CD4-positive, alpha-beta T cell treated with Interleukin-17A for 1 hour (primary cell): ENCODE measurements around the gene CNOT6L.

Source experiments
- DNase-seq: peaks from one replicate; pipeline ENCODE4 v3.0.0-alpha.2; 2020

CNOT6L gene

DNA sequence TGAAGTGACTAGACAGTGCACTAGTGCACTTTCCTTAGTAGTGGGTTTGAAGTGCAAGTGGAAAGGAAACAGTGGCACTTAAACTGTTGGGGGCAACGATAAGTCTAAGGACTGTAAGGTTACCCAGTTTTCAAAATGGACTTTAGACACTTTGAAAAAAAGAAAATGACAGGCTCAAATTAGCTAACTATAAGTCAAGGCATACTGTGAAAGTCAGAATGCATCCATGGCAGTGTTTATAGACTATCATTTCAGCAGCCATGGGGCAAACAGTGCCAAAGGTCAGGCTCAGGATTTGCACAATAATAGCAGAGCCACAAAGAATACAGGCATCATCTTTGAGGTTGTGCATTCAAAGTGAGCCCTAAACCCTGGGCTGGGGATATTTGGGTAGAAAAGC is 109.1 kb downstream of the CNOT6L start:
- no peak for DNase-seq

DNA sequence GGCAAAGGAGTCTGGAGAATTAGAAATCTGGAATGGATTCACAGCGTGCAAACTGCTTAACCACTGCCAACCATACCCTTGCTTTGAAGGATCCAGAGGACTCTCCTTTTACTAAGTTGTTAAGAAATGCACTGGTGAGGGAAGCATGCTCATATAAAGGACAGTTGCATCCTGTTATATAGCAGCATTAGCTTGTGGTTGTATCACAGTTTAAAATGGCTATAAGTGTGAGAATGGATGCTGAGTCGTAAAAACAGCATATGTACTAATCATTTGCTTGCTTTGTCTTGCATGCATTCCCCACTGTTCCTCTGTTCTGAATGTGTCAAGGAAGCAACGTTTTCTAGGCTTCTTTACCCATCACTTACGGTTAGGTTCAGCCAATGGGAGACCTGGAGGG is 112.5 kb downstream of the CNOT6L start:
- no peak for DNase-seq

DNA sequence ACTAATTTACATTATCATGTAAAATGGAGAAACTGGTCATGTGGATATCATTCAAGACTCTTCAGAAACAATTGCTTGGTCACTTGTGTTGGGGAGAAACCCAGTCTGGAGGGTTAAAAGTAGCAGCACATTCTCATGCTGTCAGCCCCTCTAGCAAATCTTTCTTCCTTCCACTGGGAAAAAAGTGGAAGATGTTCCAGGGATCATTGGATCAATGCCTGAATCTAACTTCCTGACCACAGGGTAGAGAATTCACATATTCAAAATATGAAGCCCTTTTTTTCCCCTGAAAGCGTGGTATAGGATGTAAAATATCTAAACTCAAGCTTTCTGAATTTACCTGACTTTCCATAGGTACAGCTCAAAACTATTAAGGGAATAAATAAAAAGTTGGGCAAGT is 115.5 kb downstream of the CNOT6L start:
- no peak for DNase-seq

DNA sequence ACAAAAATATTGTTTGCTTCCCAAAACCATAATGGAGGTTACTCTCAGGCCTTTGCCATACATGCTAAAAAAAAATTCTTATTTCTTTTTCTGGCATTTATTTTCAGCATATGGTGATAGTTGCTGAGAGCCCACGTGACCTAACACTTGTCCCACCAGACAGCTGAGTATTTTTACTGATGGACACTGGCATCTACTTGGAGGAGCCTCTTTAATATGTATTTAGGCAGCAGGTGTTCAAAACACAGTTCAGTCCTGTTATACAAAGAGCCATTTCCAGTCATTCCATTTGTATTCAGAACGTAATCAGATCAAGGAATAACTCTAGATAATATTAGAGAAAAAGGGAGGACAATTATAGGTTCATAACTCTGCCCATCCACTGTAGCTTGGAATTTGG is 118.0 kb downstream of the CNOT6L start:
- no peak for DNase-seq

DNA sequence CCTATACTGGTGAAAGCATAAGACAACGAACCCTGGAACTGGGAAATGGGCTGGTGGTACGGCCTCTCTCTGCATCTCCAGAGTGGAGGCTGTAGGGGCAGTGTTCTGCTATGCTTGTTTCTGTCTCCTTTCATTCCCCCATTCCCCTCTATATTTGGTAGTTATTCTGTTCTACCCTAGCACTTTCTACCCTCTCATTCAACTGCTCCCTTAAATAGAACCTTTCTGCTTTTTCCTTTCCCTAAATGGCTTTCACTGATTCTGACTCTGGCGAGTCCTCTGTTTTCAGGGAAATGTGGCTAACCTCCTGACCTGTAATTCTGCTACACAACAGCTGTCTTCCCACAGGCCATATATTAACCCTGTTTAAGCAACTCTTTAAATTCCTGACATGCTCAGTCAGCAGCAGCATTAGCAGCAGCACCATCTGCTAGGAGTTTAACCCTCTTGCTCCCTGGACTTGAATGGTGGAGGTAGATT is 119.4 kb downstream of the CNOT6L start:
- no peak for DNase-seq

DNA sequence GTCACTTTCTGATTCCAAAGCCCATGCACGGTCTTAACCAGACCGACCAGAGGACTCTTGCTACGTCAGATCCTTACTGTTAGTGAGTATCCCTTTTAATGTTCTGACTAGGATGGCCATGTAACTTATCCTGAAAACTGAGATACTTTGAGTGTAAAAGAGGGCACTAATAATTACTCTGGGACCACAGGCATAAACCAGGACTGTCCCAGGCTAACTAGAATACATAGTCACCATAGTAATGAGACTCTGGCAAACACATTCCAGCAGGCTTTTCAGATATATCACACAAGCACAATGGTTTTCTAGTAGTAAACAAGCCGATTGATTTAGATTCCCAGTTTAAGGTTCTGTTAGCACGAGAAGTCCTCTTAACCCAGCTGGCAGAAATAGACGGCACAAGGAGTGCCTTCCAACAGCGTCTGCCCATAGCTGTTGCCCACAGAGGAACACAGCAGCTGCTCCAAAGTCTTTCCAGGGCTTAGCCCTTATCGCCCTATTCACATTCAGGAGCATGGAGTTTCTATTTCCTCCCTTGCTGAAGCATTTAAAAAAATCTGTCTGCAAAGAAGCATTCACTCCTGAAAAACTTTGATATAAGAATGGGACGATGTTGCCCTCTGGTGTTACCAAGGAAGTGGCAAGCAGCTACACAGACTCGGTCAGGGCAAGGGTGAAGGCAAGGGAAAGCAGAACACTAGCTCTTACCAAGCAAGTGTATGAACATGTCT is 121.1 kb downstream of the CNOT6L start:
- DNase-seq: no peak

DNA sequence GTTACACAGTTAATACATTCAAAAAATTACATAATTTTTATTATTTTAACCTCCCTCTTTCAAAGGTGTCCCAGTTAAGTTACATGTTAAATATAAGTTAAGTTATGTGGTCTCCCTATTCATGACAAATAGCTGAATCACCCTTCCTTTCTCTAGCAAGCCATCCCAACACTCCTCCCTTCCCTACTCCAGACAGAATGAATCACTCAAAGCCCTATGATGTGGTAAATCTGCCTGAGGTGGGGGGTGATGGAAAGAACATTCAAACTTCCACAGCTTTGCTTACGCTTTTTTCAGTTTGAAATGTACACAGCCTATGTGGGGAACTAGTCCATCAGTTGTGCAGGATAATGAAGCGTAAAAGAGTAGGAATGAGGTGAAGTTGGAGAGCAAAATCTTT is 123.4 kb downstream of the CNOT6L start:
- no peak for DNase-seq

DNA sequence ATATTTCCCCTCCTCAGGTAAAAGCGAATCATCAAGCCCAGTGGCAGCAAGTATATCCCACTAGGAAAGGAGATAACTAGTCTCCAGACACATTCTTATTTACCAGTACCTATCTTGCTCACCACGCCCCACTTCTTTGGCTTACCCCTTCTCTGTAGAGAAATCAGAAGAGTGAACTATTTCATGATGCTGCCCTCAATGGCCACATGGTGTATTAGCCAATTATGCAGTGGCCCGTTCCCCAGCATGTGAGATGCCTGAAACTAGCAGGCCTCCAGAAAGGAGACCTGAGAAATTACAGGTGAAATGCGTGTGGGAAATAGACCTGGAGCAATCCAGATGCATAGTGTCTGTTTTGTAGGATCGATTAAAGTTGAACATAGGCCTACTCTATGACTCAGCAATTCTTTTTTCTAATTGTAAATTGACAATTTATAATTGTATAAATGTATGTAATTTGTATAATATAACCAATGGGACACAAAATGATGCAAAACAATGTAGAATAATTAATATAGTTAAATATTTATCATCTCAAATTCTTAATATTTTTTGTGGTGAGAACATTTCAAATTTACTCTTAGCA is 126.2 kb downstream of the CNOT6L start:
- no peak for DNase-seq

DNA sequence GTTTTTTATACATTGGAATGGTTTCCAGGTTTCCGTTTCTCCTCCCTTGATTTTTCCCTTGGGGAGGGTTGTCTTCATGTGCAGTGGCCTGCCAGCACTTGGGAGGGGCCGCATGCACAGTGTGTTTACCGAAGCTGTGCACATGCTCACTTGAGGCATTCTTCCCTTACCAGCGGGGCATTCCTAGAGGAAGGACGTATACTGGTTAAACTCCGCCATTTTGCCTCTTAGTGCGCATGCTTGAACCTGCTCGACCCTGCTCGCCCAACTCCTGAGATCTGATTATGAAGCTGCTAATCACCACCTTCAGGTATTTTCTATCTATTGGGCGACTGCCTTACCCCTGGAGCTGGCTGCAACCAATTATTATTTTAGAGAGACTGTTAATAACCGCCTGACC is 137.4 kb downstream of the CNOT6L start:
- no peak for DNase-seq

DNA sequence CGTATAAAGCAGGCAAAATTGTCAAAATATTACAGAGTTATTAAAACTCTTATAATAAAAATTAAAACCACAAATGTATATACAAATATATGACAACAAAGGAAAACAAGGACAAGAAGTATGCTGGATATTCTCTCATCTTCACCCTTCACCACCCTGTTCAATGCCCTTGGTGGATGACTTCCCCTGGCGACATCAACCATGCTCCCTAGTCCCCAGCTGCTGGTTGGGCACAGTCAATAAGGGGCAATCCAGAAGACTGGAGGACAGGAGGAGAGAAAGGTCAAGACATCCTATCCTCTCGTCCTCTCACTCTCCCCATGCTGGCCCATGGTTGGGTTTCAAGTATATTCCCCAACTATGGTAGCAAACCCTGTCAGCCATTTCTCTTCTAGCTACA is 142.3 kb downstream of the CNOT6L start:
- DNase-seq: no peak

DNA sequence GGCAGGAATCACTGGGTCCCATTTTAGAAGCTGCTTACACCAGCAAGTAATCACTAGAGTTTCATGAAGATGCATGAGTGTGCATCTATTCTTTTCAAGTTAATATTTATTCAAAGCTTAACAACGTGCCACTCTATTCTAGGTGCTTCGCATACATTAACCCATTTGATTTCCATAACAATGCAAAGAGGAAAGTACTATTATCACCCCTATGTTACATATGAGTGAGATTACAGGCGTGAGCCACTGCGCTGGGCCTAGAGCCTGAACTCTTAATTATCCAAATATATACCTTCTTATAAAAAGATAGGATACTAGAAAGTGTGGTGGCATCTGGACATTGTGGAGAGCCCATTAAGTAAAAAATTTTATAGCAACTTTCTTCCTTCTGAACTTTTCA is 148.1 kb downstream of the CNOT6L start:
- DNase-seq: no peak

DNA sequence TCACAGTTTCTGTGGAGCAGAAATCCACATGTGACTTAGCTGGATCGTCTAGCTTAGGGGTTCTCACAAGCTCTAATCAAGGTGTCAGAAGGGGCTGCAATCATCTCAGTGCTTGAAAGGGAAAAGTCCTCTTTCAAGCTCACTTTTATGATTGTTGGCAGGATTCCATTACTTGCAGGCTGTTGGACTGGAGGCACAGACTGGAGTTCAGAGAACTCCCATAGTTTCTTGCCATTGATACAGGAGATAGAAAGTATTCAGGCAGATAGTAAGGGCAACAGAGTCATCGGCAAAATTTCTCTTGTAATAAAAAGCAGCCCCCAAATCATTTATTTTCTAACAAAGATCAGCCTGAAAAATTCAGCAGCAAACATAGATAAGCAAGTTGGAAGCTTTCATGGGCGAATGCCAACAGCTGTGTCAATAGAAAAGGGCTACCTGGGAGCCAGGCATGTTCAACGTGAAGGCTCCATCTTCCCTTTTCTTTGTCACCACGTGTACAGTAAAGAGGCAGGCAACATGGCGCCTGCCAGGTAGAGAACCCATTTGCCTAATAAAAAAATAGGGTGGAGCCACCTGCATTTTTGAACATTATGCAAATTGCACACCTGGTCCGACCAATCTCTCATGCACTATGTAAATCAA is 149.1 kb downstream of the CNOT6L start:
- DNase-seq: no peak

DNA sequence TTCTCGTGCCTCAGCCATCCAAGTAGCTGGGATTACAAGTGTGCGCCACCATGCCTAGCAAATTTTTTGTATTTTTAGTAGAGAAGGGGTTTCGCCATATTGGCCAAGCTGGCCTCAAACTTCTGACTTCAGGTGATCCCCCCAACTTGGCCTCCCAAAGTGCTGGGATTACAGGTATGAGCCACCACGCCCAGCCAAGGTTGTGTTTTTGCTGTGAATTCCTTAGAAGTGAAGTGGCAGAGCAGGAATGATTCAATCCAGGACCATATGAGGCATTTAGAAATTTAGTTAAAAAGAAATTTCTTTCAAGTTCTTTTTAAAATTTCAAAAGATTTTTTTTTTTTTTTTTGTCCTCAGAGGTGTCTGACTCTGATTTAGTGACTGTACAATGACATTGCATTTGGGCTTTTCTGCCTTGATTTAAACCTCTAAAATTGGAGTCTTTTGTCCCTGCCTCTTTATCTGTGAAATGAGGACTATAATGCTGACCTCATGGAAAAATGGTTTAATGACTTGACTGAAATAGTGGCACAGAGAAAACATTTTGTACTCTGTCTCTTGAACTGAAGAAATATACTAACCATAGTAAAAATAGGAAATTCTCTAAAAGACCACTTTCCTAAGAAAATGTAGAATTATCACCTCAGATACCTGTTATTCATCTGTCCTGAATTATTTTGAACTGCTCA is 153.6 kb downstream of the CNOT6L start:
- no peak for DNase-seq
